ENCODE measurements around the gene HPS4. TPM values are rescaled to one million over a fixed set of nuclear protein-coding genes. Genes with fewer than 3 reads are reported as not detected.
"Not testable (repeated sequence)": the region's sequence is repeated elsewhere in the genome, so short reads cannot be mapped to it uniquely, and the experiment has no call there.

Gene HPS4
- 27.0 TPM for polyA plus RNA-seq (2013, experiment 1 of 2)
- polyA plus RNA-seq (2013, experiment 2 of 2): 23.4 TPM

DNA sequence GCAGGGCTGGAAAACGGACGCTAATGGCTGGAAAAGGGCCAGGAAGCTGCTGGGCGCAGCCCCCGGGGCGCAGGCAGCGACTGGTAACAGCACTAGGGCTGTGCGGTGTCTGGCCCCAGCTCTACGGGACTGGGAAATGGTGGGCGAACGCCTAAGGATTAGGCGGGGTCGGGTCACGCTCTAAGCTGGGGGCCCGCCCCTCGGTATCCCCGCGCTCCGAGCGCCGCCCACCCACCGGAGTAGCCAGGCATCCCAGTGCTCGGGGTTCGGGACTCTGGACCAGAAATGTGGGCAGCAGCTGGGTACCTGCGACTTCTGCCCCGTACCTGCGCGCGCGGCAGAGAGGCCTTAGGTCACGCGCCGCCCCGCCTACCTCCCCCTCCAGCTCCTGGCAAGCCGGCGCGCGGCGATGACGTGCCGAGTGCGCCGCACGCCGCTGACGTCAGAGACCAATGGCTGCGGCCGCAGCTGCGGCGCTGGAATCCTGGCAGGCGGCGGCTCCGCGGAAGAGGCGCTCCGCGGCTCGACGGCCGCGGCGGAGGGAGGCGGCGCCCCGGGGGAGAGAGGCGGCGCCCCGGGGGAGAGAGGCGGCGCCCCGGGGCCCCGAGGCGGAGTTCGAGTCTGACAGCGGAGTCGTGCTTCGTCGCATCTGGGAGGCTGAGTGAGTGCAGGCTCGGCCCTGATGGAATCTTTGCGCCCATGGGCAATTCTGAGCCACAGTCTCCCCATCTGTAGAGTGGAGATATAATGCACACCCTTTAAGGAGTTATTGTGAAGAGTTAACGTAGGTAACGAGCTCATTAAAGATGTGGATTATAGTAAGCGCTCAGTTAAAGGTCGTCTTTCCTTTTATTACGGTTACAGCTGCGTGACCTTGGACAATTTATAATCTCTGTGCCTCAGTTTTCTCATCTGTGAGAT is at the start of gene HPS4, which contains the start of gene SRRD:
Gene HPS4, minus strand, starts transcription at position 345 of the 921 bp plus-strand sequence. CDS start 2,021 bp downstream, outside the sequence.
Gene SRRD, plus strand, starts transcription at position 439 of the 921 bp plus-strand sequence. Its CDS starts 14 bp downstream, at position 453.
- Histone ChIP-seq H3K4me1 (ENCODE audit: control insufficient read depth, insufficient read depth, low read length, poor library complexity, severe bottlenecking) (peaks cover 13% of the 10 kb centered on the region), H3K4me3 (ENCODE audit: extremely low read depth, insufficient read depth, low read length, poor library complexity, severe bottlenecking) (peak within 1 kb of the TSS; percentile 64), H3K27ac (ENCODE audit: low read depth, low read length, severe bottlenecking) (peak within 1 kb of the TSS; percentile 93), H3K9me3 (ENCODE audit: control insufficient read depth, low read length) (no peaks in the 10 kb centered on the region), H3K36me3 (ENCODE audit: control insufficient read depth, insufficient read depth, low read length) (peaks cover 28% of the 10 kb centered on the region)
- WGBS, 2 experiments (ENCODE audit: insufficient coverage in 2 of 2): 0 to 1% methylated on average over 68 to 75 of the region's 85 CpGs

DNA sequence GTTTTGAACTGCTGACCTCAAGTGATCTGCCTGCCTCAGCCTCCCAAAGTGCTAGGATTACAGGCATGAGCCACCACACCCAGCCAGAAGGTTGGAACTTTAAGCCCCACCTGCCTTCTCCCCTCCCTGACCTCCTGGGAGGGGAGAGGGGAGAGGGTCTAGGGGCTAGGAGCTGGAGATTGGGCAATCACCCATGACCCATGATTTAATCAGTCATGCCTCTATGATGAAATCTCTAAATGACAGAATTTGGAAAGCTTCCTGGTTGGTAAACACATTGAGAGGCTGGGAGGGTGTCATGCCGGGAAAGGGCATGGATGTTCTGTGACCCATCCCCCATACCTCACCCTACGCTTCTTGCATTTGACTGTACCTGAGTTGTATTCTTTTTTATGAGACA is 45.8 kb upstream of the HPS4 start:
- no CpG with 5 or more reads among the region's 2 CpGs for WGBS, 2 experiments (ENCODE audit: insufficient coverage in 2 of 2)
- H3K9me3 ChIP-seq (ENCODE audit: control insufficient read depth, low read length): no peaks in the 10 kb centered on the region
- H3K27ac ChIP-seq (ENCODE audit: low read depth, low read length, severe bottlenecking): no peak overlapping the region
- H3K36me3 ChIP-seq (ENCODE audit: control insufficient read depth, insufficient read depth, low read length): peaks cover 52% of the 10 kb centered on the region
- peaks cover 15% of the 10 kb centered on the region for H3K4me1 ChIP-seq (ENCODE audit: control insufficient read depth, insufficient read depth, low read length, poor library complexity, severe bottlenecking)
- no peak overlapping the region for H3K4me3 ChIP-seq (ENCODE audit: extremely low read depth, insufficient read depth, low read length, poor library complexity, severe bottlenecking)

- H3K4me3 ChIP-seq (ENCODE audit: extremely low read depth, insufficient read depth, low read length, poor library complexity, severe bottlenecking); H3K9me3 ChIP-seq (ENCODE audit: control insufficient read depth, low read length); H3K4me1 ChIP-seq (ENCODE audit: control insufficient read depth, insufficient read depth, low read length, poor library complexity, severe bottlenecking); H3K27ac ChIP-seq (ENCODE audit: low read depth, low read length, severe bottlenecking): not testable (repeated sequence)
- peaks cover 59% of the 10 kb centered on the region for H3K36me3 ChIP-seq (ENCODE audit: control insufficient read depth, insufficient read depth, low read length)
- 85 to 94% methylated on average over 5 of the region's 9 CpGs for WGBS, 2 experiments (ENCODE audit: insufficient coverage in 2 of 2)
These were observed 44.9 kb upstream of the HPS4 start for GRCh38 chr22:26528518-26528917.

DNA sequence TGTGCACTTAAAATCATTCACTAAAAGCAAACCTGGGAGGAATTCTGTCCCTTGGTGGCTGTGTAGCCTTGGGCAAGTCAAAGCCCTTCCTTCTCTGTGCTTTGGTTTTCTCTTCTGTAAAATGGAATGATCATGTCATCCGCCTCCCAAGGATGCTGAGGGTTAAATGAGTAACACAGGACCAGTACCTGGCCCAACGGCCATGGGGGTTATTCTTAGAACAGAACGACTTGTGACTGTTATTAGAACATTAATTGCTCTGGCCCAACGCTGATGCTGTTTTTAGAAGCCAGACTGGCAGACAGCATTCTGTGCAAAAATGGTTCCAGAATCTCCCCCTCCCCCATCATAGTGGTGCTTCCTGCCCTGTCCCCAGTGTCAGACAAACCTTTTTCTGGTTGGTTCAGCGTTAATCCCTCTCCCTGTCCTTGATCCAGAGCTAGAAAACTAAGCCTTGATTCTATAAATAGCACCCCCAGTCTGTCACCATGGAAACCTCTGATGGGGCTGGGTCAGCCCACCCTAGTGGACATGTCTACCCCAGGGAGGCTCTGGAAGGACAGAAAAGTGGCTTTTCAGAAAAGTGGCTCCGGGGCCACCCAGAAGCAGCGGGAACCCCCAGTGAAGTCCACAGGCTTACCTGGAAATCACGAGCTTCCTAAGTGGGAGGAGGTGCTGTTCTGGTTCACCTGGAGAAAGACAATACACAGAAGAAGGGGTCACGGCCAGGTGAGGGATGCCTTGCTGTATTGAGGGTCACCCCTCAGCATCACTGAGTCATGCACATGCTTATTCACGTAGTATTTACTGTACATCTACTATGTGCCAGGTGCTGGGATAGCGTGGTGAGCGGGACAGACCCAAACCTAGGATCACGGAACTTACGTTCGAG is 44.2 kb upstream of the HPS4 start:
- no peaks in the 10 kb centered on the region for H3K9me3 ChIP-seq (ENCODE audit: control insufficient read depth, low read length)
- H3K27ac ChIP-seq (ENCODE audit: low read depth, low read length, severe bottlenecking): peak overlapping the region; percentile 53
- H3K36me3 ChIP-seq (ENCODE audit: control insufficient read depth, insufficient read depth, low read length): peaks cover 59% of the 10 kb centered on the region
- 89 to 90% methylated on average over 13 to 15 of the region's 15 CpGs for WGBS, 2 experiments (ENCODE audit: insufficient coverage in 2 of 2)
- no peak overlapping the region for H3K4me3 ChIP-seq (ENCODE audit: extremely low read depth, insufficient read depth, low read length, poor library complexity, severe bottlenecking)
- H3K4me1 ChIP-seq (ENCODE audit: control insufficient read depth, insufficient read depth, low read length, poor library complexity, severe bottlenecking): peaks cover 7% of the 10 kb centered on the region

GRCh38 chr22:26527167-26527566 is 43.6 kb upstream of the HPS4 start:
- H3K9me3 ChIP-seq (ENCODE audit: control insufficient read depth, low read length): no peaks in the 10 kb centered on the region
- peaks cover 59% of the 10 kb centered on the region for H3K36me3 ChIP-seq (ENCODE audit: control insufficient read depth, insufficient read depth, low read length)
- peaks cover 7% of the 10 kb centered on the region for H3K4me1 ChIP-seq (ENCODE audit: control insufficient read depth, insufficient read depth, low read length, poor library complexity, severe bottlenecking)
- no peak overlapping the region for H3K27ac ChIP-seq (ENCODE audit: low read depth, low read length, severe bottlenecking)
- WGBS, 2 experiments (ENCODE audit: insufficient coverage in 2 of 2): 60 to 89% methylated on average over 1 to 3 of the region's 3 CpGs
- H3K4me3 ChIP-seq (ENCODE audit: extremely low read depth, insufficient read depth, low read length, poor library complexity, severe bottlenecking): no peak overlapping the region

GRCh38 chr22:26525946-26526564 is 42.5 kb upstream of the HPS4 start:
- H3K4me3 ChIP-seq (ENCODE audit: extremely low read depth, insufficient read depth, low read length, poor library complexity, severe bottlenecking): no peak overlapping the region
- H3K36me3 ChIP-seq (ENCODE audit: control insufficient read depth, insufficient read depth, low read length): peaks cover 52% of the 10 kb centered on the region
- H3K9me3 ChIP-seq (ENCODE audit: control insufficient read depth, low read length): no peaks in the 10 kb centered on the region
- no peak overlapping the region for H3K27ac ChIP-seq (ENCODE audit: low read depth, low read length, severe bottlenecking)
- 100% methylated on average over 1 to 3 of the region's 7 CpGs for WGBS, 2 experiments (ENCODE audit: insufficient coverage in 2 of 2)
- H3K4me1 ChIP-seq (ENCODE audit: control insufficient read depth, insufficient read depth, low read length, poor library complexity, severe bottlenecking): peaks cover 7% of the 10 kb centered on the region

DNA sequence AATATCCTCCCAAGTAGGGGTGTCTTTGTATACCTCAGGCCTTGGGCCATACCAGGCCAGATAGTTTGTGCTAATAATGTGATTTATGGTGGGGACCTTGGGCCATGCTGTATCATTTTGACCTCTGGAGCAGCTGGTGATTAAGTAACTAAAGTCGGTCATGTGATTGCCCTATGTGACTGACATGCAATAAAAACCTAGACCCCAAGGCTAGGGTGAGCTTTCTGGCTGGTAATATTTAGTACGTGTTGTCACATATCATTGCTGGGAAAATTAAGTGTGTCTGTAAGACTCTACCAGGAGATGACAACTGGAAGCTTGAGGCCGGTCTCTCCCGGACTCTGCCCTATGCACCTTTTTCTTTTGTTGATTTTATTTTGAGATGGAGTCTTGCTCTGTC is 41.3 kb upstream of the HPS4 start:
- Histone ChIP-seq H3K4me1 (ENCODE audit: control insufficient read depth, insufficient read depth, low read length, poor library complexity, severe bottlenecking) (peaks cover 7% of the 10 kb centered on the region), H3K4me3 (ENCODE audit: extremely low read depth, insufficient read depth, low read length, poor library complexity, severe bottlenecking) (no peak overlapping the region), H3K36me3 (ENCODE audit: control insufficient read depth, insufficient read depth, low read length) (peaks cover 41% of the 10 kb centered on the region), H3K27ac (ENCODE audit: low read depth, low read length, severe bottlenecking) (no peak overlapping the region), H3K9me3 (ENCODE audit: control insufficient read depth, low read length) (no peaks in the 10 kb centered on the region)
- WGBS, 2 experiments (ENCODE audit: insufficient coverage in 2 of 2): 89 to 100% methylated on average over 4 of the region's 4 CpGs

GRCh38 chr22:26522592-26522991 is 39.0 kb upstream of the HPS4 start:
- Histone ChIP-seq H3K36me3 (ENCODE audit: control insufficient read depth, insufficient read depth, low read length) (peaks cover 37% of the 10 kb centered on the region), H3K4me1 (ENCODE audit: control insufficient read depth, insufficient read depth, low read length, poor library complexity, severe bottlenecking) (no peaks in the 10 kb centered on the region), H3K4me3 (ENCODE audit: extremely low read depth, insufficient read depth, low read length, poor library complexity, severe bottlenecking) (no peak overlapping the region), H3K27ac (ENCODE audit: low read depth, low read length, severe bottlenecking) (no peak overlapping the region), H3K9me3 (ENCODE audit: control insufficient read depth, low read length) (no peaks in the 10 kb centered on the region)
- WGBS, 2 experiments (ENCODE audit: insufficient coverage in 2 of 2): 90 to 96% methylated on average over 3 to 4 of the region's 4 CpGs

- Histone ChIP-seq H3K4me1 (ENCODE audit: control insufficient read depth, insufficient read depth, low read length, poor library complexity, severe bottlenecking) (no peaks in the 10 kb centered on the region), H3K27ac (ENCODE audit: low read depth, low read length, severe bottlenecking) (no peak overlapping the region), H3K4me3 (ENCODE audit: extremely low read depth, insufficient read depth, low read length, poor library complexity, severe bottlenecking) (no peak overlapping the region), H3K36me3 (ENCODE audit: control insufficient read depth, insufficient read depth, low read length) (peaks cover 31% of the 10 kb centered on the region), H3K9me3 (ENCODE audit: control insufficient read depth, low read length) (no peaks in the 10 kb centered on the region)
- no CpG with 5 or more reads among the region's 2 CpGs for WGBS, 2 experiments (ENCODE audit: insufficient coverage in 2 of 2)
These were observed 38.4 kb upstream of the HPS4 start for GRCh38 chr22:26522012-26522411.

- WGBS, 2 experiments (ENCODE audit: insufficient coverage in 2 of 2): no CpG with 5 or more reads among the region's 5 CpGs
- H3K4me1 ChIP-seq (ENCODE audit: control insufficient read depth, insufficient read depth, low read length, poor library complexity, severe bottlenecking): no peaks in the 10 kb centered on the region
- no peak overlapping the region for H3K4me3 ChIP-seq (ENCODE audit: extremely low read depth, insufficient read depth, low read length, poor library complexity, severe bottlenecking)
- H3K9me3 ChIP-seq (ENCODE audit: control insufficient read depth, low read length): no peaks in the 10 kb centered on the region
- H3K27ac ChIP-seq (ENCODE audit: low read depth, low read length, severe bottlenecking): no peak overlapping the region
- no peaks in the 10 kb centered on the region for H3K36me3 ChIP-seq (ENCODE audit: control insufficient read depth, insufficient read depth, low read length)
These were observed 33.8 kb upstream of the HPS4 start for GRCh38 chr22:26517429-26517828.

Measured in mesodermal cell (in vitro differentiated cells).